ENCODE results near the gene UBXN10. TPM values are rescaled to one million over a fixed set of nuclear protein-coding genes. Genes with fewer than 3 reads are reported as not detected.

Gene UBXN10
- total and polyA plus RNA-seq, 2 of the 8 experiments (the other 6 are each of a cell fraction or from before 2014, with no cell fraction given) = 0.43 to 0.68 TPM

DNA sequence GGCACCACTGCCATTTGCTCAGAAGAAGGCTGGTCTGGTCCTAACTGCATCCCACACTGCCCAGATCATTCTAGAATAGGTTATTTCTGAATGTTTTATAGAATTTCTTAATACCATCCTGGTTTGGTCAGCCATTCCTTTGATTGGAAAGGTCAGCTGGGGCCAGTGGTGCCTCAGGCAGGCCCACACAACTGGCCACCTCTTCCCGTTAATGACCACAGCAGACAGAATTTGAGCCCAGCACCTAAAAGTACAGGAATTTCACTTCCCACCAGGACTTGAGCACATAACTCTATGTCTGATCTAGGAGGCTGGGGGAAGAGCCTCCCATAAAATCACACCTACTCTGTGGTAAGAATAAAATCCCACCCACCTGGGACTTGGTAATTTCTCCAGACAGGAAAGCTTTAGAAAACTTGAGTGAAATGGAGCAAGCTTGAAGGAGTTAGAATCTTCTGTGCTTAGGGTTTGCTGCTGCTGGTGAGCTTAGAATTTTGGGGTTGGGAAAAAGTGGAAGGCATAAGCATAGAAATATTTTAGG is 7.0 kb downstream of the UBXN10 start:
- ChIA-PET POLR2A (ENCODE audit: partially characterized antibody) (no interaction called here), CTCF (ENCODE audit: partially characterized antibody) (interaction anchor here (0.6 to 9.3 kb wide), 13 partner anchors 8 to 334 kb away, joined by 3 to 90 read pairs (median 6); no protein-coding TSS in a partner anchor)
- Histone ChIP-seq H2BK20ac (ENCODE audit: low read length) (no peak overlapping the region), H3K56ac (replicated peaks; ENCODE audit: insufficient read length, low read depth, low read length) (no peak overlapping the region), H3K9me3 (ENCODE audit: insufficient read depth in 2 of 2, low read depth in 1 of 2, low read length in 1 of 2) (no peaks in the 10 kb centered on the region), H3K9ac (replicated peaks in 1 of 4; ENCODE audit: extremely low read depth in 1 of 4, low read depth in 3 of 4, low read length in 3 of 4) (no peak overlapping the region), H3K4me3 (ENCODE audit: extremely low read depth in 1 of 4, insufficient read depth in 2 of 4, low read depth in 3 of 4, low read length in 4 of 4) (no peak overlapping the region), H3K4ac (replicated peaks; ENCODE audit: insufficient read length, low read depth, low read length) (no peak overlapping the region), H3K36me3 (ENCODE audit: control insufficient read depth in 2 of 4, insufficient read depth in 4 of 4, low read length in 3 of 4) (no peaks in the 10 kb centered on the region), H2AFZ (ENCODE audit: low read length) (no peak overlapping the region), H3K27me3 (replicated peaks in 1 of 4; ENCODE audit: control insufficient read depth in 3 of 4, extremely low read depth in 1 of 4, insufficient read depth in 3 of 4, low read length in 3 of 4) (peaks cover 0 to 2% (median under 1%) of the 10 kb centered on the region in 4 experiments; a peak in 2 of 7 replicates), H4K20me1 (replicated peaks in 1 of 2; ENCODE audit: control insufficient read depth in 1 of 2, insufficient read depth in 2 of 2, low read length in 2 of 2) (no peaks in the 10 kb centered on the region), H3K14ac (ENCODE audit: insufficient read length) (no peak overlapping the region), H2BK12ac (ENCODE audit: low read depth, low read length) (no peak overlapping the region), H3K18ac (ENCODE audit: extremely low read depth, low read length) (no peak overlapping the region), H4K5ac (ENCODE audit: insufficient read length, low read depth, low read length) (no peak overlapping the region), H3K4me1 (replicated peaks in 1 of 4; ENCODE audit: control insufficient read depth in 3 of 4, insufficient read depth in 4 of 4, low read length in 3 of 4) (peaks cover 0 to 8% (median under 1%) of the 10 kb centered on the region in 4 experiments; a peak in 4 of 7 replicates), H3K79me2 (ENCODE audit: control insufficient read depth in 1 of 2, insufficient read depth in 2 of 2, low read length in 2 of 2) (no peaks in the 10 kb centered on the region), H2BK120ac (replicated peaks; ENCODE audit: low read depth, low read length) (no peak overlapping the region), H3K27ac (ENCODE audit: low read depth, low read length) (no peak overlapping the region), H3K79me1 (ENCODE audit: low read depth, low read length) (no peaks in the 10 kb centered on the region), H2AK5ac (ENCODE audit: low read depth, low read length) (no peak overlapping the region), H2BK15ac (ENCODE audit: low read length) (no peak overlapping the region), H4K8ac (ENCODE audit: extremely low read depth, insufficient read depth, low read length) (no peak overlapping the region), H3K23ac (ENCODE audit: insufficient read length) (no peak overlapping the region), H4K91ac (replicated peaks; ENCODE audit: insufficient read length, low read length) (no peak overlapping the region), H3K23me2 (ENCODE audit: low read depth, low read length) (no peaks in the 10 kb centered on the region), H3K4me2 (ENCODE audit: insufficient read depth in 1 of 2, low read depth in 2 of 2, low read length in 2 of 2) (no peak overlapping the region), H2BK5ac (ENCODE audit: low read depth, low read length) (no peak overlapping the region)
- FAIRE-seq (no peak), DNase-seq (ENCODE audit: low read depth in 1 of 2, low spot score in 2 of 2) (no peak)
- WGBS, 2 experiments (ENCODE audit: extremely low coverage in 1 of 2, insufficient coverage in 1 of 2, insufficient read length in 1 of 2, insufficient replicate concordance in 2 of 2, low coverage in 1 of 2, low lambda C conversion rate in 2 of 2, missing lambda C conversion rate in 1 of 2) = 91% methylated on average over 1 of the region's 1 CpG; no CpG with 5 or more reads in 1 of the 2 experiments
- TF ChIP-seq TBP (IDR thresholded peaks at IDR 0.05; ENCODE audit: low read depth, low read length) = no peak
- TF ChIP-seq KDM5A (IDR thresholded peaks at IDR 0.05; ENCODE audit: low read length) = no peak
- TF ChIP-seq GTF2F1 (IDR thresholded peaks at IDR 0.05; ENCODE audit: borderline replicate concordance, low read depth, low read length) = no peak
- TF ChIP-seq CBX5 (IDR thresholded peaks at IDR 0.05; ENCODE audit: low read depth, low read length) = no peak
- no peak for TF ChIP-seq SAP30 (IDR thresholded peaks at IDR 0.05; ENCODE audit: insufficient read depth, insufficient replicate concordance, low read length)
- TF ChIP-seq, protein P1, sequence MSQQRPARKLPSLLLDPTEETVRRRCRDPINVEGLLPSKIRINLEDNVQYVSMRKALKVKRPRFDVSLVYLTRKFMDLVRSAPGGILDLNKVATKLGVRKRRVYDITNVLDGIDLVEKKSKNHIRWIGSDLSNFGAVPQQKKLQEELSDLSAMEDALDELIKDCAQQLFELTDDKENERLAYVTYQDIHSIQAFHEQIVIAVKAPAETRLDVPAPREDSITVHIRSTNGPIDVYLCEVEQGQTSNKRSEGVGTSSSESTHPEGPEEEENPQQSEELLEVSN (IDR thresholded peaks at IDR 0.05) = no peak
- TF ChIP-seq RBBP5 (IDR thresholded peaks at IDR 0.05; ENCODE audit: borderline replicate concordance, low read depth, low read length) = no peak
- TF ChIP-seq SUZ12 (IDR thresholded peaks at IDR 0.05; ENCODE audit: low read length) = no peak
- no peak for TF ChIP-seq GABPA (IDR thresholded peaks at IDR 0.05; ENCODE audit: borderline replicate concordance, insufficient read depth, low read length)
- TF ChIP-seq TAF7 (optimal IDR thresholded peaks at IDR 0.05; ENCODE audit: borderline replicate concordance, low read depth, low read length) = no peak
- TF ChIP-seq POLR2A (IDR thresholded peaks at IDR 0.05; ENCODE audit: control extremely low read depth in 1 of 2, low read depth in 2 of 2, low read length in 2 of 2) = no peak
- no peak for TF ChIP-seq CREB1 (IDR thresholded peaks at IDR 0.05)
- TF ChIP-seq SP1 (IDR thresholded peaks at IDR 0.05; ENCODE audit: low read depth, low read length) = no peak
- TF ChIP-seq CHD2 (IDR thresholded peaks at IDR 0.05; ENCODE audit: low read length) = no peak
